Adrenal gland (tissue), 5 donors: ENCODE results near the gene GRP.

Source experiments
- POLR2A ChIP-seq, 2 donors: fragments of 450-650 bp; IDR thresholded peaks; one replicate each; pipeline ENCODE4 v1.6.1; 2017; ENCODE audit warnings: antibody characterized with exemption in 2 of 2, mild to moderate bottlenecking in 2 of 2, moderate library complexity in 1 of 2
- TF ChIP-seq, protein P1 (sequence below), 6 experiments: fragments of 450-650 bp in 4 of 6; fragments of 200-600 bp in 2 of 6; sonication (generic) in 1 of 6; IDR thresholded peaks; 1 replicate in 5 of 6; 2 replicates in 1 of 6; pipeline versions ENCODE4 v1.5.1 to v1.8.0; 2016 to 2021; ENCODE audit warnings: antibody characterized with exemption in 6 of 6, mild to moderate bottlenecking in 2 of 6, moderate library complexity in 1 of 6
- donor health status: DM: no; HTN: no; CAD: no.

DNA sequence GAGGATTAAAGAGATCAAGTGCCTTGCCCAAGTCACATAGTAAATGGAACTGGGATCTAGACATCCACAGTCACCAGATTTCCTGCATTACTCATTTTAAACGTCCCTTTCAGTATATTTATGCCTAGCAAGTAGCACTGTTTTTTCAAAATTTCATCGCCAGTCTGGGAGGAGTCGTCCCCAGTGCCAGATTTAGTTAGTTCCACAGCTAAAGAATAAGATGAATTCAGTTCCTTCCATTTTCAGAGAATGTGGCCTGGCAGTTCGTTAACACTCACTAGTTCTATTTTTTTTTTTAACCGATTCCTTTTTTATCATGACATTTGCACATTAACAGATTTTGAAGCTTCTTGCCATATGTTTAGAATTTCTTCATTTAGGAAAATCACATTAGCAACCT is 11.2 kb downstream of the GRP start:
- TF ChIP-seq POLR2A (IDR thresholded peaks at IDR 0.05) = no peak
- TF ChIP-seq, protein P1, sequence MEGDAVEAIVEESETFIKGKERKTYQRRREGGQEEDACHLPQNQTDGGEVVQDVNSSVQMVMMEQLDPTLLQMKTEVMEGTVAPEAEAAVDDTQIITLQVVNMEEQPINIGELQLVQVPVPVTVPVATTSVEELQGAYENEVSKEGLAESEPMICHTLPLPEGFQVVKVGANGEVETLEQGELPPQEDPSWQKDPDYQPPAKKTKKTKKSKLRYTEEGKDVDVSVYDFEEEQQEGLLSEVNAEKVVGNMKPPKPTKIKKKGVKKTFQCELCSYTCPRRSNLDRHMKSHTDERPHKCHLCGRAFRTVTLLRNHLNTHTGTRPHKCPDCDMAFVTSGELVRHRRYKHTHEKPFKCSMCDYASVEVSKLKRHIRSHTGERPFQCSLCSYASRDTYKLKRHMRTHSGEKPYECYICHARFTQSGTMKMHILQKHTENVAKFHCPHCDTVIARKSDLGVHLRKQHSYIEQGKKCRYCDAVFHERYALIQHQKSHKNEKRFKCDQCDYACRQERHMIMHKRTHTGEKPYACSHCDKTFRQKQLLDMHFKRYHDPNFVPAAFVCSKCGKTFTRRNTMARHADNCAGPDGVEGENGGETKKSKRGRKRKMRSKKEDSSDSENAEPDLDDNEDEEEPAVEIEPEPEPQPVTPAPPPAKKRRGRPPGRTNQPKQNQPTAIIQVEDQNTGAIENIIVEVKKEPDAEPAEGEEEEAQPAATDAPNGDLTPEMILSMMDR (IDR thresholded peaks at IDR 0.05) = no peak
